Renal cortex interstitium (tissue), 11 donors: ENCODE measurements around the gene DPP6. TPM values are rescaled to one million over a fixed set of nuclear protein-coding genes. Genes with fewer than 3 reads are reported as not detected.
"Not testable (repeated sequence)": the region's sequence is repeated elsewhere in the genome, so short reads cannot be mapped to it uniquely, and the experiment has no call there.

Experiments used
- DNase-seq, 11 donors: peaks; one replicate each; pipeline ENCODE4 v3.0.0-alpha.2; 2013; ENCODE audit warnings: low read depth in 9 of 11, low spot score in 4 of 11; ENCODE audit errors: extremely low read depth in 1 of 11
- polyA plus RNA-seq, 3 donors: library from polyadenylated mRNA; unstranded; fragments of 120-200 nt; gene quantifications; one replicate each; pipeline ENCODE4 v1.2.1, GENCODE V29; 2013; ENCODE audit not compliant: insufficient read length in 3 of 3

DPP6 gene
- polyA plus RNA-seq, 3 donors = 41.0 to 52.1 (median 48.4) TPM

- peak; percentile 63 to 86 (median 78) for DNase-seq
These were observed 3.4 kb downstream of the DPP6 start for GRCh38 chr7:154055491-154056106.

DNA sequence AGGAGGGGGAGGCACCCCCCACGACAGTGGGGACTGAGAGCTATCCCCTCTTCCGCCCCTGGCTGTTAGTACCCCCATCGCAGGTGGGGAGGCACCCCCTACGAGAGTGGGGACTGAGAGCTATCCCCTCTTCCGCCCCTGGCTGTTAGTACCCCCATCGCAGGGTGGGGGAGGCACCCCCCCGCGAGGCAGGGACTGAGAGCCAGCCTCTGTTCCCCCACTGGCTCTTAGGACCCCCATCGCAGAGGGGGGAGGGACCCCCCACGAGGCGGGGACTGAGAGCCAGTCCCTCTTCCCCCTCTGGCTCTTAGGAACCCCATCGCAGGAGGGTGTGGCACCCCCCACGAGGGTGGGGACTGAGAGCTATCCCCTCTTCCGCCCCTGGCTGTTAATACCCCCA is 6.6 kb downstream of the DPP6 start:
- not testable (repeated sequence) for DNase-seq

- not testable (repeated sequence) for DNase-seq
These were observed 8.4 kb downstream of the DPP6 start for GRCh38 chr7:154060551-154060950.

DNA sequence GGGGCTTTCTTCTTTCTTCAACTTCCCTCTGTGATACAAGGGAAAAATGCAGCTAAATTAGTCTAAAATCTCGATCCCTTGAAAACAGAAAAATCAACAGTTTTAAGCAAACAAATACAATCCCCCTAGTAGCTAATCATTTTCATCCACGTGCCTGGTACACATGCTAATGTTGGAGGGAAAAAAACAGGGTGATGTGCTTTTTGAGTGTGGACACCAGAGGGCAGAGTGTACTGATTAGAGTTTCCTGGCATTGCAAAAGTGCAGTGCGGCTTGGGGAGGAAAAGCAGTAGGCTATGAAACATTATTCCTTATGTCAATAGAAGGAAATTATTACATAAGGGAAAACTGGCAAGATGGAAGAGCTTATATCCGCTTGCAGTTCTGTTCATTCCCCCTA is 19.6 kb downstream of the DPP6 start:
- peak in 3 of 11 donors; percentile 21 to 40 (median 33) for DNase-seq

GRCh38 chr7:154072395-154073181 is 20.4 kb downstream of the DPP6 start:
- DNase-seq = not testable (repeated sequence)

DNA sequence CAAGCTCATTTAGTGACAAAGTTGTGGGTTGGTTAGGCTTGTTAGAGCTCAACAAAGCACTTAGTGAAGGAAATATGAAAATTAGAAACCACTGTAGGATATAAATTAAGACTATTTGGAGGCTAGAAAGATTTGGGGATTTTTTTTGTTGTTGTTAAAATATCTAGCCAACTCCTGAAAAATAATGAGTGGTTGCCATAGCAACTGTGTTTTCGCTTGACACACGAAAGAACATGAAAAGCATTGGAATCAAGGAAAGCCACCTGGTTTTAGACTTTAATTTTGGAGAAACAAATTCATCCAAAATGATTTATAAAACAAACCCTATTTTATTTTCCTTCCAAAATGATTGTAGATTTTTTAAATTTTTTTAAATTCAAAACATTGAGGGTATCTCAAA is 26.3 kb downstream of the DPP6 start:
- DNase-seq = not testable (repeated sequence)

DNA sequence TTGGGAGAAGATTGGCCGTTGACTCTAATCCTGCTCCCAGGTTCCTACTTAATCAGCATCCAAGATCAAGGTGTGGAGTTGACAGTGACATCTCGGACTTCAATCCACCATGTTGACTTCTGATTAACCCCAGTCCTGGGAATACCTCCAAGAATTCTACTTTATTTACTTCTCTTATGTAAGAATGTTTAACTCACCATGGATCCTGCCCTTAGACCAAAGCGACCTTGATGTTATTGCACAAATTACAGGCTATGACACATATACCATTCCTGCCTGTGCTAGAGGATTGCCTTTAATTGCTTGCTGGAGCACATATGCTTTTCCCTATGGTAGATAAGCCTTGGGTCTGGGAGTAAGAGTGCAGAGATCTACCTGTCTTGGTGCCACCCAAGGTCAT is 28.1 kb downstream of the DPP6 start:
- DNase-seq = not testable (repeated sequence)

DNA sequence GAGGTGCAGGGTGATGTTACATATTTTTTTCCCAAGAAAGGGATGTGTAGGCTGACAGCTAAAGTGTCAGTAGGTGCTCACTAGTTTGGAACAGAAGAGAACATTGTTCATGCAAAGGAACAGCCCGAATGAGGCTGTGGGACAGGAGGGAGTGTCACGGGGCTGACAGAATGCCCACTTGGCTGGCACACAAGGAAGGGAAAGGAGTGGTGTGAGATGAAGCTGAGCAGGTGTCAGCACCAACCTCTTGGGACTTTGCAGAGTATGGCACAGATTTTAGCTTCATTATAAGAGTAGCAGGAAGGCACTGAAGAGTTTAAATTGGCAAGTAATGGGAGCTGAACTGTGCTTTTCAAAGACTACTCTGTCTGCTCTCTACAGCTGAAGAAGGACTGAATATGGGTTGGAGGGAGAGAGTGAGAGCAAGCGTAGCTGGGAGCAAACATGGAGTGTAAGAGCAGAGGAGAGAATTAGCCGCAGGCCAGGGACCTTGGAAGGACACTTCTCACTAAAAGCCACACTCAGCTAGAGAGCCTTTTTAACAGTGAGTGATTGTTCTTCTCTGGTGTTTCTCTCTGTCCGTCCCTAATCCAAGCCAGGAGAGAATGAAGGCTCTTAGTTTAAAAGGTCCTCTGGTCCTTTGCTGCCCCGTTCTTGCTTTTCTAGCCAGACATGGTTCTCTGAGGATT is 35.0 kb downstream of the DPP6 start:
- DNase-seq = not testable (repeated sequence)

DNA sequence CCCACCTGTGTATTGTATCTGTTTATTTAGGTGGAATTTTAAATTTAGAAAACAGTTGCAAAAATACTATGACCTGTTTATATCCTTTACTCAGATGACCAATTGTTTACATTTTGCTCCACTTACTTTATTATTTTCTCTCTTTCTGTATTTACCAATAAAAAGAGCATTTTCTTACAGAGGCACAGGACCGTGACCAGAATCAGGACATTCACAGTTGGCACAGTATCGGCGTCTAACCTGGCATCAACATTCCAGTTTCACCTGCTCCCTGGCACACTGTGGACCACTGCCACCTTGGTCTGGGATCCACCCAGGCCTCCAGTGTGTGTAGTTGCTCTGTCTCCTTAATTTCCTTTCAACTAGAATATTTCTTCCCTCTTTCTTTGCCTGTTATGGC is 39.9 kb downstream of the DPP6 start:
- DNase-seq = not testable (repeated sequence)

- DNase-seq = not testable (repeated sequence)
These were observed 43.0 kb downstream of the DPP6 start for GRCh38 chr7:154095201-154095600.

DNA sequence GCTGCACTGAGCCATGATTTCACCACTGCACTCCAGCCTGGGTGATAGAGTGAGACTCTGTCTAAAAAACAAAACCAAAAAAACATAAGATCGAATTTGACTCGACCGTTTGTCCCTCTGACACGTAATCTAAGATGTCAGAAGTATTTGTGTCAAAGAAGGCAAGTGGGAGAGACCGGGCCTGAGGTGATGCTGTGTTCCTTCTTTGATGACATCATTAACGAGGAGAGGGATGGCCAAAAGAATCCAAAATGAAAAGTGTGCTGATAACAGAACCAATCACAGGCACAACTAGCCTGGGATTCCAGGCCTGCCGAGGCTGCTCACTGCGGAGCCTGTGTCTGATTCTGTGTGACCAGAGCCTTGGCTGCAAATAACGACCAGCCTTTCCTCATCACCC is 52.9 kb downstream of the DPP6 start:
- DNase-seq = not testable (repeated sequence)

- not testable (repeated sequence) for DNase-seq
These were observed 57.4 kb downstream of the DPP6 start for GRCh38 chr7:154109615-154110014.

DNA sequence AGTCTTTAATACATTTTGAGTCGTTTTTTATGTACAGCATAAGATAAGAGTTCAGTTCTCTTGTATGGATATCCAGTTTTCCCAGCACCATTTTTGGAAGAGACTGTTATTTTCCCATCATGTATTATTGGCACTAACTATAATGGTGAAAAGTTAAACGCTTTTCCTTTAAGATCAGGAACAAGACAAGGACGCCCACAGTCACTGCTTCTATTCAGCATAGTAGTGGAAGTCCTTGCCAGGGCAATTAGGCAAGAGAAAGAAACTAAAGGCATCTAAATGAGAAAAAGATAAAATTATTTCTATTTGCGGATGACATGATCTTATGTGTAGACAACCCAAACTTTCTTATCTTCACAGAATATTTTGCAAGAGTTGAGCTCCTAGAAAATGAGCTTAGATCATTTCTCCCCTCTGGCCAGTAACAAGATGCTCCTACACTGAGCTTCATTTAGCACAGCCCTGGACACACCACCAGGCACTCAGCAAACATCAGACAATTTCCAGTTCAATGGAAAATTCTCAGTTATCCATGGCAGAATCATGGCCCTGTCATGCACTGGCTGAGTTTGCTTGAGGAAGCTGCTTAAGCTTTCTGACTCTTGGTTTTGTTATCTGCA is 61.6 kb downstream of the DPP6 start:
- not testable (repeated sequence) for DNase-seq

GRCh38 chr7:154117411-154118390 is 65.5 kb downstream of the DPP6 start:
- DNase-seq = not testable (repeated sequence)

GRCh38 chr7:154120825-154121224 is 68.6 kb downstream of the DPP6 start:
- DNase-seq = not testable (repeated sequence)

GRCh38 chr7:154122720-154123119 is 70.5 kb downstream of the DPP6 start:
- not testable (repeated sequence) for DNase-seq

DNA sequence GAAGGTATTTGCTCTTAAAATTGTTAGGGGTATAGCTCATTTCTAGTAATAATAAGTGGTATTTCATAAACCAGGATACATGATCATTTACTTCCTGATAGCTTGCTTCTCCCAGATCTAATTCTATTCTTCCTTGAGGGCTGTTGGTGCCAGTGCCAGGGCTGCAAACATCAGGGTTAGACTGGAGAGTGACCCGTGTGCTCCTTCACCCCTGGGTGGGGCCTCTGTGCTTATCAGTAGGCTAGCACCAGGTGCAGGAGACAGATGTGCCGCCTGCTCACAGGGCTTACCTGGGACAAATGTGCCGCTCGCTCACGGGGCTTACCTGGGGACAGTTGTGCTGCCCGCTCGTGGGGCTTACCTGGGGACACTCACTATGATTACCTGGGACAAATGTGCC is 71.2 kb downstream of the DPP6 start:
- not testable (repeated sequence) for DNase-seq

- DNase-seq = not testable (repeated sequence)
These were observed 76.9 kb downstream of the DPP6 start for GRCh38 chr7:154129142-154129541.
